Measurements from ENCODE around the gene WDR86.

DNA sequence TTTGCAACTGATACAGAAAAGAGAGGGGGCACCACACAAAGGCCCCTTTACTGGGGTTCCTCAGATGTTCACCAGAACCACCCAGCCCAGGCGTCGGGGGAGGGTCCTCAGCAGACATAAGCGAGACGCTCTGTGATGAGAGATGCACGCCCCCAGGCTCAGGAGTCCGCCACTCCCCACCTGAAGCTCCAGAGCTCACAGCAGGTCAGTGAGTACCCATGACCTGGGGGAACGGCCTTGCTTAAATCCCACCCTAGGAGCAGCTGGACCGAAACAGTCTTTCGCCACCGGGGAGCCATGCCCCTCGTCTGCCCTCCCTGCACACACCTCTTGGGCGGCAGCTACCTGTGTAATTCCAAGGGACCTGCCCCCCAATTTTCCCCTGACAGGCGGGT is 27.3 kb upstream of the WDR86 start:
- TF ChIP-seq BACH2 (CRISPR knock-in tag; IDR thresholded peaks at IDR 0.05; ENCODE audit: borderline replicate concordance) (no peak), OSR1 (CRISPR knock-in tag; IDR thresholded peaks at IDR 0.05) (no peak)
- TF ChIP-seq, protein P1, sequence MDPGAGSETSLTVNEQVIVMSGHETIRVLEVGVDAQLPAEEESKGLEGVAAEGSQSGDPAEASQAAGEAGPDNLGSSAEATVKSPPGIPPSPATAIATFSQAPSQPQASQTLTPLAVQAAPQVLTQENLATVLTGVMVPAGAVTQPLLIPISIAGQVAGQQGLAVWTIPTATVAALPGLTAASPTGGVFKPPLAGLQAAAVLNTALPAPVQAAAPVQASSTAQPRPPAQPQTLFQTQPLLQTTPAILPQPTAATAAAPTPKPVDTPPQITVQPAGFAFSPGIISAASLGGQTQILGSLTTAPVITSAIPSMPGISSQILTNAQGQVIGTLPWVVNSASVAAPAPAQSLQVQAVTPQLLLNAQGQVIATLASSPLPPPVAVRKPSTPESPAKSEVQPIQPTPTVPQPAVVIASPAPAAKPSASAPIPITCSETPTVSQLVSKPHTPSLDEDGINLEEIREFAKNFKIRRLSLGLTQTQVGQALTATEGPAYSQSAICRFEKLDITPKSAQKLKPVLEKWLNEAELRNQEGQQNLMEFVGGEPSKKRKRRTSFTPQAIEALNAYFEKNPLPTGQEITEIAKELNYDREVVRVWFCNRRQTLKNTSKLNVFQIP (CRISPR knock-in tag; IDR thresholded peaks at IDR 0.05; ENCODE audit: borderline replicate concordance, low read depth): no peak
- TF ChIP-seq, protein P2, sequence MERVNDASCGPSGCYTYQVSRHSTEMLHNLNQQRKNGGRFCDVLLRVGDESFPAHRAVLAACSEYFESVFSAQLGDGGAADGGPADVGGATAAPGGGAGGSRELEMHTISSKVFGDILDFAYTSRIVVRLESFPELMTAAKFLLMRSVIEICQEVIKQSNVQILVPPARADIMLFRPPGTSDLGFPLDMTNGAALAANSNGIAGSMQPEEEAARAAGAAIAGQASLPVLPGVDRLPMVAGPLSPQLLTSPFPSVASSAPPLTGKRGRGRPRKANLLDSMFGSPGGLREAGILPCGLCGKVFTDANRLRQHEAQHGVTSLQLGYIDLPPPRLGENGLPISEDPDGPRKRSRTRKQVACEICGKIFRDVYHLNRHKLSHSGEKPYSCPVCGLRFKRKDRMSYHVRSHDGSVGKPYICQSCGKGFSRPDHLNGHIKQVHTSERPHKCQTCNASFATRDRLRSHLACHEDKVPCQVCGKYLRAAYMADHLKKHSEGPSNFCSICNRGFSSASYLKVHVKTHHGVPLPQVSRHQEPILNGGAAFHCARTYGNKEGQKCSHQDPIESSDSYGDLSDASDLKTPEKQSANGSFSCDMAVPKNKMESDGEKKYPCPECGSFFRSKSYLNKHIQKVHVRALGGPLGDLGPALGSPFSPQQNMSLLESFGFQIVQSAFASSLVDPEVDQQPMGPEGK (CRISPR knock-in tag; IDR thresholded peaks at IDR 0.05; ENCODE audit: borderline replicate concordance): no peak

Data from SK-N-SH treated with all-trans-retinoic acid at 6 μM for 48 hours (cell line).